H9 (cell line): ENCODE results near the gene STT3B. TPM values are rescaled to one million over a fixed set of nuclear protein-coding genes. Genes with fewer than 3 reads are reported as not detected.

ENCODE experiments used
- DNase-seq: peaks from one replicate; pipeline ENCODE4 v3.0.0-alpha.2; 2017
- H2AFZ ChIP-seq: one replicate; pipeline ENCODE4 v1.6.1; 2013; ENCODE audit warnings: mild to moderate bottlenecking, low read length, control low read depth, moderate library complexity
- H2AK5ac ChIP-seq: 2 replicates; pipeline ENCODE4 v1.6.1; 2013; ENCODE audit warnings: low read length, control low read depth, mixed read lengths; ENCODE audit not compliant: insufficient read length
- H2BK120ac ChIP-seq: one replicate; pipeline ENCODE4 v1.6.1; 2013; ENCODE audit warnings: low read depth, mild to moderate bottlenecking, low read length, control low read depth, inconsistent platforms; ENCODE audit not compliant: poor library complexity, severe bottlenecking
- H2BK12ac ChIP-seq: 2 replicates; pipeline ENCODE4 v1.6.1; 2013; ENCODE audit warnings: low read length, control low read depth, mixed read lengths, low read depth; ENCODE audit not compliant: insufficient read length
- H2BK15ac ChIP-seq: 2 replicates; pipeline ENCODE4 v1.6.1; 2013; ENCODE audit warnings: low read depth, low read length, control low read depth
- H2BK20ac ChIP-seq: one replicate; pipeline ENCODE4 v1.6.1; 2013; ENCODE audit warnings: low read depth, mild to moderate bottlenecking, low read length, control low read depth, inconsistent platforms; ENCODE audit not compliant: poor library complexity, severe bottlenecking
- H2BK5ac ChIP-seq: 2 replicates; pipeline ENCODE4 v1.6.1; 2013; ENCODE audit warnings: low read length, control low read depth, mixed read lengths; ENCODE audit not compliant: insufficient read length
- H3K14ac ChIP-seq: 2 replicates; pipeline ENCODE4 v1.6.1; 2013; ENCODE audit warnings: low read length, control low read depth; ENCODE audit not compliant: insufficient read depth
- H3K18ac ChIP-seq: 2 replicates; pipeline ENCODE4 v1.6.1; 2013; ENCODE audit warnings: low read depth, mild to moderate bottlenecking, mixed read lengths, low read length, control low read depth; ENCODE audit not compliant: insufficient read length
- H3K23ac ChIP-seq: 2 replicates; pipeline ENCODE4 v1.6.1; 2013; ENCODE audit warnings: low read length, control low read depth, mixed read lengths, low read depth; ENCODE audit not compliant: insufficient read length
- H3K23me2 ChIP-seq: 2 replicates; pipeline ENCODE4 v1.6.1; 2013; ENCODE audit warnings: low read depth, mild to moderate bottlenecking, mixed read lengths, low read length, control low read depth; ENCODE audit not compliant: insufficient read length, poor library complexity, severe bottlenecking
- H3K27ac ChIP-seq: 2 replicates; pipeline ENCODE4 v1.5.1; 2013; ENCODE audit warnings: low read length, control low read depth, mixed read lengths, low read depth; ENCODE audit not compliant: insufficient read length
- H3K27me3 ChIP-seq: 2 replicates; pipeline ENCODE4 v1.6.1; 2013; ENCODE audit warnings: low read length, control low read depth, inconsistent platforms; ENCODE audit not compliant: insufficient read depth
- H3K4ac ChIP-seq: 2 replicates; pipeline ENCODE4 v1.6.1; 2013; ENCODE audit warnings: low read depth, mild to moderate bottlenecking, control low read depth, inconsistent platforms, low read length, moderate library complexity
- H3K4me1 ChIP-seq: 2 replicates; pipeline ENCODE4 v1.6.1; 2013; ENCODE audit warnings: low read length, control low read depth, inconsistent platforms; ENCODE audit not compliant: insufficient read depth
- H3K4me2 ChIP-seq: 2 replicates; pipeline ENCODE4 v1.6.1; 2013; ENCODE audit warnings: low read length, control low read depth, mixed read lengths; ENCODE audit not compliant: insufficient read length, insufficient read depth
- H3K56ac ChIP-seq: 2 replicates; pipeline ENCODE4 v1.6.1; 2013; ENCODE audit warnings: low read depth, mild to moderate bottlenecking, mixed read lengths, low read length, control low read depth; ENCODE audit not compliant: insufficient read length
- H3K79me1 ChIP-seq: 2 replicates; pipeline ENCODE4 v1.6.1; 2013; ENCODE audit warnings: low read depth, mild to moderate bottlenecking, moderate library complexity, low read length, control low read depth, inconsistent platforms; ENCODE audit not compliant: insufficient read depth, poor library complexity, severe bottlenecking
- H3K79me2 ChIP-seq: 2 replicates; pipeline ENCODE4 v1.6.1; 2013; ENCODE audit warnings: low read length, control low read depth, inconsistent platforms; ENCODE audit not compliant: insufficient read depth
- H3K9ac ChIP-seq: 2 replicates; pipeline ENCODE4 v1.6.1; 2013; ENCODE audit warnings: low read length, control low read depth, mixed read lengths; ENCODE audit not compliant: insufficient read length; ENCODE audit errors: extremely low read depth
- H3K9me3 ChIP-seq: one replicate; pipeline ENCODE4 v1.6.1; 2013; ENCODE audit warnings: low read depth, low read length, inconsistent platforms; ENCODE audit not compliant: control insufficient read depth
- H3T11ph ChIP-seq: one replicate; pipeline ENCODE4 v1.6.1; 2013; ENCODE audit warnings: mild to moderate bottlenecking, low read length, control low read depth, inconsistent platforms
- H4K20me1 ChIP-seq: one replicate; pipeline ENCODE4 v1.6.1; 2013; ENCODE audit not compliant: control insufficient read depth, insufficient read length, insufficient read depth
- H4K5ac ChIP-seq: 2 replicates; pipeline ENCODE4 v1.6.1; 2013; ENCODE audit warnings: low read depth, mild to moderate bottlenecking, mixed read lengths, low read length, control low read depth; ENCODE audit not compliant: insufficient read length
- H4K8ac ChIP-seq: replicated peaks from 2 replicates; pipeline ENCODE4 v1.6.1; 2013; ENCODE audit warnings: low read length, control low read depth, mixed read lengths, low read depth; ENCODE audit not compliant: insufficient read length
- H4K91ac ChIP-seq: 2 replicates; pipeline ENCODE4 v1.6.1; 2013; ENCODE audit warnings: low read depth, mild to moderate bottlenecking, moderate library complexity, mixed read lengths, low read length, control low read depth; ENCODE audit not compliant: insufficient read length
- H3K27ac Mint-ChIP-seq, 3 experiments: 2 replicates in 2 of 3; 3 replicates in 1 of 3; pipeline ENCODE4 v1.8.0; 2020 to 2021; ENCODE audit warnings: mixed read lengths in 3 of 3, mild to moderate bottlenecking in 1 of 3, moderate library complexity in 1 of 3
- H3K27me3 Mint-ChIP-seq: 2 replicates; pipeline ENCODE4 v1.8.0; 2021; ENCODE audit warnings: low read depth, mild to moderate bottlenecking, moderate library complexity, mixed read lengths
- H3K36me3 Mint-ChIP-seq, 3 experiments: 2 replicates in 2 of 3; 3 replicates in 1 of 3; pipeline ENCODE4 v1.8.0; 2020 to 2021; ENCODE audit warnings: low read depth in 3 of 3, mixed read lengths in 3 of 3; ENCODE audit not compliant: insufficient read depth in 1 of 3
- H3K4me1 Mint-ChIP-seq, 2 experiments: 2 replicates each; pipeline ENCODE4 v1.8.0; 2020; ENCODE audit warnings: mixed read lengths in 2 of 2
- H3K4me3 Mint-ChIP-seq, 2 experiments: 2 replicates in 1 of 2; 3 replicates in 1 of 2; pipeline ENCODE4 v1.8.0; 2020 to 2021; ENCODE audit warnings: mild to moderate bottlenecking in 2 of 2, mixed read lengths in 2 of 2, moderate library complexity in 1 of 2
- H3K9me3 Mint-ChIP-seq, 2 experiments: 2 replicates in 1 of 2; 3 replicates in 1 of 2; pipeline ENCODE4 v1.8.0; 2020; ENCODE audit warnings: mild to moderate bottlenecking in 2 of 2, mixed read lengths in 2 of 2, moderate library complexity in 1 of 2
- WGBS: extraction: QIAGEN DNeasy Blood & Tissue Kit; methylation state at CpG from one replicate; pipeline ENCODE4 v1.1.7; 2013; ENCODE audit warnings: missing lambda C conversion rate, low lambda C conversion rate, mixed read lengths; ENCODE audit not compliant: insufficient read length; ENCODE audit errors: extremely low coverage; 5-methylcytosine and 5-hydroxymethylcytosine counted together
- total RNA-seq: library from RNA; stranded (reverse); gene quantifications from 2 replicates; pipeline ENCODE4 v1.2.1, GENCODE V29; 2021
- TF ChIP-seq, protein P1 (sequence below): fragments of 200-600 bp; sonication (generic); conservative IDR thresholded peaks from 3 replicates; pipeline ENCODE4 v1.8.0; 2021; ENCODE audit warnings: antibody characterized with exemption, mild to moderate bottlenecking

STT3B gene
- total RNA-seq, 1 experiment from 2014 or later, result 79.9 TPM

GRCh38 chr3:31555204-31555603, 22.5 kb downstream of the STT3B start:
- Histone ChIP-seq H3K4me1 (no peaks in the 10 kb centered on the region), H3K18ac (no peak overlapping the region), H4K20me1 (no peaks in the 10 kb centered on the region), H3K56ac (no peak overlapping the region), H3K4ac (no peak overlapping the region), H2BK120ac (no peak overlapping the region), H2BK5ac (no peak overlapping the region), H3K27ac (no peak overlapping the region), H2AK5ac (no peak overlapping the region), H3K9me3 (no peaks in the 10 kb centered on the region), H3T11ph (no peak overlapping the region), H3K79me1 (peaks cover 7% of the 10 kb centered on the region), H4K5ac (no peak overlapping the region), H2AFZ (no peak overlapping the region), H2BK20ac (no peak overlapping the region), H3K9ac (no peak overlapping the region), H3K23ac (no peak overlapping the region), H2BK12ac (no peak overlapping the region), H3K4me2 (no peak overlapping the region), H4K91ac (no peak overlapping the region), H3K23me2 (no peaks in the 10 kb centered on the region), H3K14ac (no peak overlapping the region), H3K27me3 (no peaks in the 10 kb centered on the region), H4K8ac (no peak overlapping the region), H2BK15ac (no peak overlapping the region), H3K79me2 (peaks cover 23% of the 10 kb centered on the region; the same call in 1 of the 2 replicates)
- H3K27ac Mint-ChIP-seq, result no peak overlapping the region
- TF ChIP-seq, protein P1, sequence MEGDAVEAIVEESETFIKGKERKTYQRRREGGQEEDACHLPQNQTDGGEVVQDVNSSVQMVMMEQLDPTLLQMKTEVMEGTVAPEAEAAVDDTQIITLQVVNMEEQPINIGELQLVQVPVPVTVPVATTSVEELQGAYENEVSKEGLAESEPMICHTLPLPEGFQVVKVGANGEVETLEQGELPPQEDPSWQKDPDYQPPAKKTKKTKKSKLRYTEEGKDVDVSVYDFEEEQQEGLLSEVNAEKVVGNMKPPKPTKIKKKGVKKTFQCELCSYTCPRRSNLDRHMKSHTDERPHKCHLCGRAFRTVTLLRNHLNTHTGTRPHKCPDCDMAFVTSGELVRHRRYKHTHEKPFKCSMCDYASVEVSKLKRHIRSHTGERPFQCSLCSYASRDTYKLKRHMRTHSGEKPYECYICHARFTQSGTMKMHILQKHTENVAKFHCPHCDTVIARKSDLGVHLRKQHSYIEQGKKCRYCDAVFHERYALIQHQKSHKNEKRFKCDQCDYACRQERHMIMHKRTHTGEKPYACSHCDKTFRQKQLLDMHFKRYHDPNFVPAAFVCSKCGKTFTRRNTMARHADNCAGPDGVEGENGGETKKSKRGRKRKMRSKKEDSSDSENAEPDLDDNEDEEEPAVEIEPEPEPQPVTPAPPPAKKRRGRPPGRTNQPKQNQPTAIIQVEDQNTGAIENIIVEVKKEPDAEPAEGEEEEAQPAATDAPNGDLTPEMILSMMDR, result no peak
- peaks cover 3 to 12% (median 9%) of the 10 kb centered on the region in 3 experiments; a peak in 6 of 7 replicates for H3K36me3 Mint-ChIP-seq
- no peak overlapping the region for H3K4me3 Mint-ChIP-seq
- no CpG with 5 or more reads among the region's 1 CpG for WGBS
- peaks cover 0 to 4% of the 10 kb centered on the region in 2 experiments; a peak in 2 of 5 replicates for H3K9me3 Mint-ChIP-seq
- peaks cover 13 to 21% of the 10 kb centered on the region in 2 experiments for H3K4me1 Mint-ChIP-seq
- no peak for DNase-seq
- no peaks in the 10 kb centered on the region for H3K27me3 Mint-ChIP-seq
